GM21515 (cell line): ENCODE data around the gene DMBX1.

Experiments
- ATAC-seq: cut with Tn5 transposase; IDR thresholded peaks from one replicate; pipeline ENCODE4 v1.9.1; 2021; ENCODE audit not compliant: unreplicated experiment

The DMBX1 gene

GRCh38 chr1:46523496-46524353, 34.1 kb downstream of the DMBX1 start:
- ATAC-seq = no peak

GRCh38 chr1:46524843-46525242, 35.2 kb downstream of the DMBX1 start:
- ATAC-seq = no peak

GRCh38 chr1:46525253-46525983, 35.8 kb downstream of the DMBX1 start:
- ATAC-seq = no peak

GRCh38 chr1:46526013-46526690, 36.5 kb downstream of the DMBX1 start:
- ATAC-seq = no peak

GRCh38 chr1:46526691-46527291, 37.2 kb downstream of the DMBX1 start:
- no peak for ATAC-seq

GRCh38 chr1:46527474-46528296, 38.0 kb downstream of the DMBX1 start:
- ATAC-seq = no peak

GRCh38 chr1:46528297-46528955, 38.8 kb downstream of the DMBX1 start:
- ATAC-seq = no peak

GRCh38 chr1:46529031-46529630, 39.5 kb downstream of the DMBX1 start:
- no peak for ATAC-seq

- no peak for ATAC-seq
Measured at GRCh38 chr1:46530311-46530710, 40.7 kb downstream of the DMBX1 start.

GRCh38 chr1:46530791-46531409, 41.3 kb downstream of the DMBX1 start:
- no peak for ATAC-seq

- no peak for ATAC-seq
Measured at GRCh38 chr1:46532095-46532494, 42.5 kb downstream of the DMBX1 start.

- no peak for ATAC-seq
Measured at GRCh38 chr1:46532498-46533178, 43.0 kb downstream of the DMBX1 start.

GRCh38 chr1:46533179-46533864, 43.7 kb downstream of the DMBX1 start:
- ATAC-seq = no peak

GRCh38 chr1:46535063-46535462, 45.4 kb downstream of the DMBX1 start:
- no peak for ATAC-seq

- ATAC-seq = no peak
Measured at GRCh38 chr1:46536527-46536926, 46.9 kb downstream of the DMBX1 start.

- no peak for ATAC-seq
Measured at GRCh38 chr1:46537651-46538050, 48.0 kb downstream of the DMBX1 start.

- no peak for ATAC-seq
Measured at GRCh38 chr1:46538147-46538546, 48.5 kb downstream of the DMBX1 start.
